Dermis microvascular lymphatic vessel endothelial cell (primary cell): ENCODE data around the gene LRMDA. TPM values are rescaled to one million over a fixed set of nuclear protein-coding genes. Genes with fewer than 3 reads are reported as not detected.

Experiments used
- DNase-seq, 2 donors: peaks; one replicate each; pipeline versions ENCODE4 v3.0.0 to v3.0.0-alpha.2; 2010; ENCODE audit warnings: low read depth in 2 of 2
- total RNA-seq: library from RNA; depleted of rRNA; stranded (reverse); fragments of >200 nt; gene quantifications from 2 replicates; pipeline ENCODE4 v1.2.1, GENCODE V29; 2014

The LRMDA gene
- total RNA-seq, 1 donor from 2014 or later = 10.4 TPM

DNA sequence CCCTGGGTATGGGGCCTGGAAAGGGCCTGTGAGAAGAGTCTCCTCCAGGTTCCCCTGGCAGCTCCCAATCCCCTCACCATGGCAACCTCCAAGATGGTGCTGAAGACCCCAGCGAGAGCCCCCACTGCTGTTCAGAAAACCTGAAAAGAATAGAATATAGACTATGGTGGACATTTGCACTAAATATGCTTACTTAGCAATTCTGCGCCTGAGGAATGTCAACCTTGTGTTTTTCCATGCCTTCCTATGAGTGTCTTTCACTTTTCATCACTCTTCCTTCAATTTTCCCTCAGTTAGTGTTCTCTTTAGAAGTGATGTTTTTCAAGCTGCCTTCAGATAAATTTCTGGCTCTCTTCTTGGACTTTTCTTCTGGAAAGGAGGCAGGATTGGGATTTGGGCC, 589.2 kb downstream of the LRMDA start:
- DNase-seq = no peak

DNA sequence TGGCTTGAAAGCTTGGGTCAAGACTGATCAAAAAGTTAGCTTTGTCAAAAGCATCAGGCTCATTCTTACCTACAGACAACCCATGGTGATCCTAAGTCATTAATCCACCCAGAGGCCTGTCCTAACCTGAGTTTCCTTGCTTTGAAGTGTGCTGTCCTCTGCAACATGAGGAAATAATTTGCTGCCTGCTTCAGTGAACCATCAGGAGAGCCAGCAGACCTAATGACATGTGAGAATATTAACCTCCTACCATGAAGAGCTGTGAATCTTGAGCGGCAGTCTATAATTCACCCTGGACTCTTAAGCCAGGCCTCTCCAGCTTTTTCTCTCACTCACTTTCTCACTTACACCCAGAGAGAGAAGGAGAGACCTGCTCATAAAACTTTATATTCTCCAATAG, 590.0 kb downstream of the LRMDA start:
- DNase-seq = no peak

DNA sequence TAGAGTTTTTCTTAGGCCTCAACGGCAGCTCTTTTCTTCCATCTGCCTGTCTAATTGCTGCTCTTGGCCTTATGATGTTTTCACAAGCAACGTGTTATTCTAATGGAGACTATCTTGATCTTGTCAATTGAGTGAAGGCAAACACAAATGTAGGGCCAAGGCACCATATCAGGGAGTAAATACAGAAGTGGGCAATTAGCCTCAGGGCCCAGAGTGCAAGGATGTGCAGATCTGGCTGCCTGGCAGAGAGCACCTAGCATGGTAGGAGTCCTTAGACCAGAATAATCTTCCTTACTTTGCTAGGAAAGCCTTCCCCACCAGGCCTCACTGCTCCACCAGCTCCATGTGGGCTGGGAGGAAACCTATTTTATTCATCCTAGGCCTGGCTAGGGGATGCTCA, 590.9 kb downstream of the LRMDA start:
- no peak for DNase-seq

DNA sequence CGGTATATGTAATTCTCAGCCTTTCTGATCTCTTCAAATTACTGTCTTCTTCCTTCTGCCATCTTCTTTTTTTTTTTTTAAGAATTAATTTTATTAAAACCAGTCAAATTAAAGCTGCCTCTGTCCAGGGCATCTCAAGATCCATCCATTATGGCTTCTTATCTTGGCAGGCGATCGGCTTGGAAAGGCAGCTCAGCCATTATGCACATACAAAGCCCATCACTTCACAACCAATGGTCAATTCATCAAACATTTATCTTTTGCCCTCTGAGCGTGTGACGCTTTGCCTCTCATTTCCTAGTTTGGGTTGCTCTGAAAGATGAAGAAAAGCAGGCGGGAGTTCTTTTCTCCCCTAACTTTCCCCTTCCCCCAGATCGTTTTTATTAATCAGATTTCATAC, 591.6 kb downstream of the LRMDA start:
- no peak for DNase-seq

DNA sequence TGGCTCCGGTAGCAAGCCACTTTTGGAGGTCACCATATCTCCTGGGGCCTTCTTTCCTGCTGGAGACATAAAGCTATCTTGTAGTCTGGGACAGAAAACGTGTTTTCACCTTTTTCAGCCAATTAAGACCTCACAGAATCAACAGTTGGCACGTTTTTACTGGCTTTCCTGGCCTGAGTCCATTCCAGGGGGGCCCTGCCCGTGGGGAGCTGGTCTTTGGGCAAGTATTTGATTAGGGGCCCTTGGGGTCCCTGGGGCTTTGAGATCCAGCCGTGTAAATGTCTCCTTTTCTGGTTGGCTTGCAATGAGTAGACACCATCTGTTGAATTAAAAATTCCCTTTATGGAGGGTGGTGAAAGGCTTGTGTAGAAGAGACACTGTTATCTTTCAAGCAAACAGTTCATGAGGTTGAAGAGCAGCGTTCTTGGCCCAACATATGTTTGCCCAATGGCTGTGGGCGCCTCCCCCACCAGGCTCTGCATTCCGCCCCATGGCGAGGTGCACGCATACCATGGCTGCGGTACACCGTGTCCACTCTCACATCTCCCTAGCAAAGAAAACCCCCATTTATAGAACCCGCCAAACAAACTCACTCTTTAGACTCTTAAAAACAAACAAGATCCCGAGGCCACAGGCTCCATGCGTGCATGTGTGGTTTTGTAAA, 593.2 kb downstream of the LRMDA start:
- DNase-seq = no peak

DNA sequence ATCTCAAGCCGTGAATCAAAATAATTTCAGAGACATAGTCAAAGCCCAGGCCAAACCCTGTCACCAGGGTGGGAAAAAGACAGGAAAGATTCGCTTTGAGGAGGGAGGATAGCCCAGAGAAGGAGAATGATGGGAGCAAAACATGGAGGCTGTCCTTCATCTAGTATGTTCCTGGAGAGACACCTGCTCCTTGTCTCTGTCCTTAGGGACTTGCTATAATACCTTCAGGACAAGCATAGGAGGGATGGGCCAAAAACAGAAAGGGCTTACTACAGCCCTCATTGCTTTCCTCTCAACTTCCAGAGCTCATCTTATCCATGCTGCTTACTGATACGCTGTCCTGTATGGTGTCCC, 593.7 kb downstream of the LRMDA start:
- no peak for DNase-seq

DNA sequence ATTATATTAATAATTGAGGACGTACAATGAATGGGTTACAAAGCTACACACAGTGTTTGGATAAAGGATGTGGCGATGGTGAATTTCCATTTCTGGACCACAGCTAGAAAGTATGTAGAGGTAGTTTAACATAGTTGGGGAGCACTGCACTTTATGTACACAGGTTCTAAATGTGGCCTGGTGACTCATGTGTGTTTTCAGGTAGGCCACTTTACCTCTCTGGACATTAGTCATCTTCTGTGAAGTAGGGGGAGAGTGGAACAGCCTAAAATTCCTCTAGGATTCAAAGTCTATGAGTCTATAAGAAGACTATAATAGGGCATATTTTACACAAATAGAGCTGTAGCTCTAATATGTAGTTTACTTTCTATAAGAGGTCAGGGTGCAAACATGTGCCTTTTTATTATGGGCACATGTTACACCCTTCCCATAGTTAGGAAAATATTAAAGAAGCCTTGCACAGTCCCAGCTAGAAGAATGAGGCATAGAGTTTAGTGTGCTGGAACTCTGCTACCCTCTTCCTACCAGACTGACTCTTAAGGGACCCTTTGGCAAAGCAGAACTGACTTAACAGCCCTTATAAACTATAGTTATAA, 594.9 kb downstream of the LRMDA start:
- no peak for DNase-seq

DNA sequence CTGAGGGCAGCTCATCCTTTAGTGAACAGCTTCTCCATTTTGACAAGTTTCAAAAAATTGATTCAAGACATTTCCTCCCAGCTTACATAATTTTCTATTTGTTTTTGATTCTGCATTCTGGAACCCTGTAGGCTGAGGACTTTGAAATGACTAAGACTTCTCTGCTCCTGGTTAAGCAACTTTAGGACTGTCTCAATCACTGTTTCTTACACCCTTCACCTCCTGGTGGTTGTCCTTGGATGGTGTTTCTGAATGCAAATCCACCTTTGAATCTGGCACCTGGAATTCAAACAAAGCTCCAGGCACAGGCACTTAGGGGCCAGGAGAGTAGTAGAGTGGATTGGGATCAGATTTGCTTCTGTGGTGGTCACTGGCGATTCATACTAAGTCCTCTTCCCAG, 595.5 kb downstream of the LRMDA start:
- DNase-seq = no peak

DNA sequence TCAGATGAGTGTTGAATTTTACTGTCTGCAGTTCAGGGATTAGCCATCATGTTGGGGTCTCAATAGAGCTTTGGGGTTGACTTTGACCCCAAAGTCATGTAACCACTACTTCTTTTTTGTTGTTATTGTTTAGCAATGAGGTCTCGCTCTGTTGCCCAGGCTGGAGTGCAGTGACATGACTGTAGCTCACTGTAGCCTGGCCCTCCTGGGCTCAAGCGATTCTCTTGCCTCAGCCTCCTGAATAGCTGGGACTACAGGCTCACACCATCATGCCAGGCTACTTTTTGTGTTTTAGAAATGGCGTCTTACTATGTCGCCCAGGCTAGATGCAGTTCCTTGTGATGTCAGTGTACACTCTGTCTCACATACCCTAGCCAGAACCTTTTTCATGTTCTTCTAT, 598.4 kb downstream of the LRMDA start:
- no peak for DNase-seq

DNA sequence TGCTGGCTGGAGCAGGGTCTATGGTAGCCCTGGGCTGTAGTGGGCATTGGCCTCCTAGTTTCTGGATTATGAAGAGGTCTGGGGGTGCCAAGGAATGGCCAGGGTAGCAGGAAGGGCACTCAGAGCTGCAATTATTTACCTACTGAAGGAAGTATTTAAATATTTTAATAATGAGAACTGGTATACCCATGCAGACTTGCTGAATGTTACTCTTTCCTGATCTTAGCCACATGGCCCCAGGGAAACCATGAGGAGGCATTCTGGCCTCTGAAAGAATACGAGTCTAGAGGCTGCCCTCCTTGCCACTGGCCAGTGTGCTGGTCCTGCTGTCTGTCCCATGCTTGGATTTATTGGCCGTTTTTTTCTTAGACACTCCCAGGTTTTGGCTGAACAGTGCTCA, 599.7 kb downstream of the LRMDA start:
- DNase-seq = no peak

DNA sequence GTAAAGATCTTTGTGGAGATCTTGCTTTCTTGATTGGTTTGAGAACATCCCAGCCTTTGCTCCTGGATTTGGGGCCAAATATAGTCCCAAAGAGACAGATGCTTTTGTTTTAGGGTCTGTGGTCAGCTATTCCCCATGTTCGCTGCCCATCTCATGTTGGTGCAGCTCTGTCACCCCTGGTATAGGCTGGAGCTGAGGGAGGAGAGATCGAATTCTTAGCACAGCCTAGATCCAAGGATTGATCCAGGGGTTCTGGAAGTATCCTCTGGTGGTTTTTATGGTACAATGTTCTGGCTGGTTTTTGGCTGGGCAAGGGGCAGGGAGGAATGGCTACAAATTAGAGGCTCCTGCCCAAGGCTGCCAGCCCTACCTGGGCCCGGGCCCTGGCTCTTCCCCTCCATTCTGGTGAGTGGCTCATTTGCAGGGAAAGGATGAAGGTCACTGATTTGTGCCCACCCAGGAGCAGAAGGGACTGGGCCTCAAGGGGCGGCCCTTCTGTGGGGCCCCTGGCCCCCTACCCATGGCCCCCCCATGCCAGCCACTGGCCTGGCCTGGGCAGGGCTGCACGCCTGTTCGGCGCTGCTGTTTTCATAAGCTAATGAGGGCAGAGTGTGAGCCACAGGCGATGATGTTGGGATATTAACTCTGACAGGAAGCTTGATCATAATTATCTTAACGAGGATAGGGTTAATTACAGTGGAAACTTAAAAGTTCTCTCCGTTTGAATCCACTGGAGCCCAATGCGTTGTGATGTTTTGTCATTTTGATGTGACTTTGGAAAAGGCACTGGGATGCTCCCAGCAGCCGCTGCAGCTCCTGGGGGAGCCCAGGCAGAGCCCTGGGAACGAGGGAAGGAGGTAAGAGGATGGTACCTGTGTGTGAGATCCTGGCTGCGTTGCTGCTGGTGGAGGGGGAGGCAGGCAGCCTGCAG, 600.6 kb downstream of the LRMDA start:
- no peak for DNase-seq

DNA sequence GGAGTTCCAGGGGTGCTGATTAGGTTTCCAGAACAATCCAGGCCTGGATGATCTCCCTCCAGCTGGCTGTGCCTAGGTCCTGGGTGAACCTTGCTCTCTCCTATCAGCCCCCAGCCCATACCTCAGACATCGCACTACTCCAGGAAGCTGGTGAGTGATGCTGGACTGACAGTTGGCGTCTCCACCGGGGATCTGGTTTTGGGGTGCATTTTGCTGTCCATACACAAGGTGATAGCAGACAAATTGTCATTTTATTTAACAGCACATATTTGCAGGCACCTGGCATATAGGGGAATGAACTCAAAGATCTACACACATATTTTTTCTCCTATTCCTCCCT, 601.2 kb downstream of the LRMDA start:
- DNase-seq = no peak

DNA sequence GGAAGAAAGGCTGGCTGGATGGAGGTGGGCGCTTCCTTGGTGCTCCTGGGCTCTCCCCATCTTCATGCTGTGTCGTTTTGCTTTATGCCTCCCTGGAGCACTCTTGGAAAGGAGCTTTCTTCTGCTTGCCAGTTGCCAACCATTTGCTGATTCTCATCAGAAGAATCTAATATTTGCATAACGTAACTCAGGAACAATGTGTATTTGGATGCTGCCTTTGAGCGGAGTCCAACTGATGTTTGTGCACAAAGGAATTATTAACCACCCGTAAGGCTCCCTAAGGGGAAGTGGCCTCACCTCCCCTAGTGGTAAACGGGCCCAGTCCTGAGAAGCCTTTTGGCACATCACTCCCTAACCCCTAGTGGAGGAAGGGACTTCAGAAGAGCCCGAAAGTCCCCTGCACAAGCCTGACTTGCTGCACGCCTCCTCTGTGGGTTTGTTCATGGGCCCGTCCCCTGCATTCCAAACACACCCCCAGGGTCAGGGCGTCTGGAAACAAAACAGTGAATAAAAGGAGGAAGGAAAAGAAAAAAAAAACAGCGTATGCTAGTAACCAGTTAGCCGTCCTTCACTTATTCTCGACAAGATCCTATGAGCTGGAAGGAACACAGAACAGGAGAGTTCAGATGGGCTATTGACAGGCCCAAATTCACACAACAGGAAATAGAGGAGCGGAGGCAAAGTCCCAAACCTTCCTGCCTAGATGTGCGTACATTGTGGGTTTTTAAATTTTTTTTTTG, 602.2 kb downstream of the LRMDA start:
- peak in 1 of 2 donors; percentile 6 for DNase-seq

DNA sequence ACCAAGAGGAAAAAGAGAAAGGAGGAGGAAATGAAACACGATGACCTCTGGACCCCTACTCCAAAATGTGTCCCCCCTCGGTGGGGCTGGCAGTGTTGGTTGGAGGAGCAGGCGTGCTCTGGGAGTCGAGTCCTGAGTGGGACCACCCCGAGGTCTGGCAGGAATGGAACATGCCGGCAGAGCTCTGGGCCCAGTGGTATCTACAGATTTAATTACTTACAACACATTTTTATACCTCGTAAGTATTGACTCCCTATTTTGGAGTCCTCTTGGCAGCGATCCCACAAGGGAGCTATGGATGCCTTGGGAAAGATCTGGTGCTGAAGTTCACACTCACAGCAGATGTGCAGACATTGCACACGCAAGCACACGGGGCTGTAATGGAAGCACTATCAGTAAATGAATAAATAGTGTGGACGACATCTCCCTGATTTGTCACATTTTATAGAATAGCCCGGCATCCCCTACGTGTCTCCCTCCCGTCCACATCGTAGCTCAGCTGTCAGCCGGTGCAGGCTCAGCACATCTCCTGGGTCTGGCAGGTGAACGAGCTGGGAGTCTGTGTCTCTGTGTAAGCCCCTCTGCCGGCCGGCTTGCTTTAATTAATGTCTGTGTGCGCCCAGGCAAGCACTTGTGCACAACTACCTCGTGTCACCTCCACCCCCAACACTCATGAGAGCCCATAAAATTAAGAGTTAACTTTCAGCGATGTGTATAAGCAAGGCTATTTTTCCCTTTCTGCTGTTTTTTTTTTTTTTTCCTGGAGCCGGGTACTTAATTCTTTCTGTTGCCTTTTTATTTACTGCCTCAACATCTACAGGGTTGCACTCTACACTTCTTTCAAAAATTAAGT, 603.2 kb downstream of the LRMDA start:
- no peak for DNase-seq

DNA sequence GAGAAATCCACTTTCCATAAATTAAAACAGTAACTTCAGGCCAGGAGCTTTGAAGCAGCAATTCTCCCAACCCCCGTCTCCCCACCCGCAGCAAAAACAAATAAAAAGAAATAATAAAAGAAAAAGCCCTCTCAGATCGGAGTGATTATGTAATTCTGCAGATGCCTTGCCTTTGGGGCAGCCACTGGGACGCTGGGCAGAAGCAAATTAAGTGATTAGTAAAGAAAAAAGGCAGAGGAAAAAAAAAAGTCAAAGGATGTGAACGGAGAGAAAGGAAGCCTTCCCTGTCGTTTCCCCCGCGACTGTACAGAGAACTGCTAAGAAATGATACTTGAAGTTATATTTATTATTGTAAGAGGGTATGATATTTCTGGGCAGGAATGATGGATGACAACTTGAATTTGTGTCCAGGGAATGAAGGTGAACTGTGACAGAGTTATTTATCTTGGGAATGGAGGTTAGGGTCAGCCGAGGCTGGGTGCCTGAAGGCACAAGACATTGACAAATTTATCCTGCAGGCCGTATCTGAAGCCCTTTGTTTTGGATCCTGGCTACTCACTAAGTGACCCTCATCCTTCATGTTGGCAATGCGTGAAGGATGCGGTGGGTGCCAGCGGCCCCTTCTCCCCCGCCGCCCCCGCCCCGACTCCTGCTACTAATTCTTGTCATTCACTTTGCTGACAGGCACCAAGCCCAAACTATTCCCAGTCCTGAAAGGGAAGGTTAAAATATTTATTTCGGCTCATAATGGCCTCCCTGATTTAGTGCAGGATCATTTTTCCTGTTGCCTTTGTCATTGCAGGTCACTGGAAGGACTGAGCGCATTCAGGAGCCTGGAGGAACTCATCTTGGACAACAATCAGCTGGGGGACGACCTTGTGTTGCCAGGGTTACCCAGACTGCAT, 604.0 kb downstream of the LRMDA start:
- no peak for DNase-seq

DNA sequence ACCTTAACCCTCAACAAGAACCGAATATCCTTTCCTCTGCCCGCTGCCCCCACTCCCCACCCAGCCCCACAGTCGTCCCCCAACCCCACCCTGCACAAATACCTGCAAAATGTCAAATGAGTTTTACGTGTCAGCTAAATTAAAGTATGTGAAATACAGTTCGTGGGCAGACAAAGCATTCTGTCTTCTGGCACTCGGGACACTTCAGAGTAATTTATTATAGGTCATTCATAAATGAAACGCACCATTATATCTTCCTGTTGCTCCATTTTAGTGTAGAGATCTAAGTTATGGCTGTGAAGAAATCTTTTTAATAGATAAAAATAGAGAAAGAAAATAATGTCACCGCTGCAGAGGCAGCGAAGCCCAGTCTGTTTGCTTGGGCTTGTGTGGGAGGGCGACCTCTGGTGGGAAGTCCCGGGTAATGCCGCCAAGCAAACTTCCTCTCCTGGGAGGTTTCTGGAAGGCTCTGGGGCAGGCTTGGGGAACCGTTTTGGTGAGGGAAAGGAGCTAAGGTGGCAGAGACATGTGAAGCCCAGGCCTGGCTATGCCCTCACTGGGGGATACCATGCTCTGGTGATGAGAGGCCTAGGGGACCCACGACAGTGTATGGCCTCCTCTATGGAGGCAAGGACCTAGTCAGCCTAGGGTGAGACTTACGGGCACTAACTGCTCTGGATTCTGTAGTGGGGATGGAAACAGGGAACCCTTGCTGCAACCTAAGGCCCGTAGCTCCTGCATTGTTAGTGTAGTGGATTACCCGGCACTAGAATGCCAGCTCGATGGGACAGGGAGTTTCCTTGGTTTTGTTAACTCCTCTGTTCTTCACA, 604.9 kb downstream of the LRMDA start:
- peak; percentile 27 to 53 for DNase-seq

DNA sequence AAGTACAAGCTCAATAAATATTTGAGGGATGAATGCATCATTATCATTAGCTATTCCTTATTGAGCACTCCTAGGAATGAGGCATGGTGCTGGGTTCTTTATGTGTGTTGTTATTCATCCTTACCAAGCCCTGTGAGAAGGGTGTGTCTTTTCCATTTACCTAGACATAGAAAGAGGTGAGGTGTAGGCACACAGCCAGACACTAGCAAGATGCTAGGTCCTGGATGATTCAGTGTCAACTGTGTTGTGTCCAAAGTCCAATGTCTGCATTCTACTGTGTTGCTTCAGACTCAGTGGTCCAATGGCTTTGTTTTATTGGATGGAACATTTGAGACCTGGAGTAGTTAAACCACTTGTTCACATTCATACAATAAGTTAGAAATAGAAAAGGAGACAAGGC, 605.5 kb downstream of the LRMDA start:
- DNase-seq = no peak

DNA sequence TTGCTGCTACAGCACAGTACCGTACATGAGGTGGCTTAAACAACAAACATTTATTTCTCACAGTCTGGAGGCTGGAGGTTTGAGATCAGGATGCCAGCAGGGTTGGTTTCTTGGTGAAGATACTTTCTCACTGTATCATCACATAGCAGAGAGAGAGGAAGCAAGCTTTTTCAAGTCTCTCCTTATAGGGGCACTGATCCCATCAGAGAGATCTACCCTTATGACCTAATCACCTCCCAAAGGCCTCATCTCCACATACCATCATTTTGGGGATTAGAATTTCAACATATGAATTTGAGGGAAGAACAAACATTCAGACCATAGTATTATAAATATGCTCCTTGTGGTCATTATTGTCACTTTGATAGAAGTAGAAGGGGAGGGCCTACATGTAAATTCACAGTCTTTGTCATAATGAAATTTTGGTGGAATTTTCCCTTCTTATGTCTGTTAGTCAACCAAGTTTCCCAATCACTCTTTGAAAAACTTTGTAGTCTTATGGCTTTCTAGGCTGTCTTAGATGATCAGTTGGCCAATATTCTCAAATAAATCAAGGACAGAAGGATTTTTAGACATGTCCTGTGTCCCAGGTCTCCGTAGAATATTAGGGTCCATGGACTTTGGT, 606.2 kb downstream of the LRMDA start:
- DNase-seq = no peak

DNA sequence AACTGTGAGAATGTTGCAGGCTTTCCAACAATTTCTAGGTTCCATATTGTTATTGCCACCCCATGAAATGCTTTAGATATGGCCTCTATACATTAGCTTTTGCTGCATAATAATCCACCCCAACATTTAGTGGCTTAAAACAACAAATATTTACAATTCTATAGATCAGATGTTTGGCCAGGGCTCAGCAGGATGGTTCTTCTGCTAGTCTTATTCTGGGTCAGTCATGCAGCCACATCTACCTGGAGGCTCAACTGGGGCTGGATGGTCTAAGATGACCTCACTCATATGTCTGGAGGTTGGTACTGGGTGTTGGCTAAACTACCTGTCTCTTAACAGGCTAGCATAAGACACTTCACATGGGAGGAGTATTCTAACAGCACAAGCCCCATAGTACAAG, 607.3 kb downstream of the LRMDA start:
- no peak for DNase-seq
